SK-N-DZ (cell line): ENCODE measurements around the gene PPP2R2D.
"Not testable (repeated sequence)": the region's sequence is repeated elsewhere in the genome, so short reads cannot be mapped to it uniquely, and the experiment has no call there.

Experiments used
- DNase-seq: peaks from one replicate; pipeline ENCODE4 v3.0.0-alpha.2; 2015; ENCODE audit warnings: low spot score

The PPP2R2D gene

DNA sequence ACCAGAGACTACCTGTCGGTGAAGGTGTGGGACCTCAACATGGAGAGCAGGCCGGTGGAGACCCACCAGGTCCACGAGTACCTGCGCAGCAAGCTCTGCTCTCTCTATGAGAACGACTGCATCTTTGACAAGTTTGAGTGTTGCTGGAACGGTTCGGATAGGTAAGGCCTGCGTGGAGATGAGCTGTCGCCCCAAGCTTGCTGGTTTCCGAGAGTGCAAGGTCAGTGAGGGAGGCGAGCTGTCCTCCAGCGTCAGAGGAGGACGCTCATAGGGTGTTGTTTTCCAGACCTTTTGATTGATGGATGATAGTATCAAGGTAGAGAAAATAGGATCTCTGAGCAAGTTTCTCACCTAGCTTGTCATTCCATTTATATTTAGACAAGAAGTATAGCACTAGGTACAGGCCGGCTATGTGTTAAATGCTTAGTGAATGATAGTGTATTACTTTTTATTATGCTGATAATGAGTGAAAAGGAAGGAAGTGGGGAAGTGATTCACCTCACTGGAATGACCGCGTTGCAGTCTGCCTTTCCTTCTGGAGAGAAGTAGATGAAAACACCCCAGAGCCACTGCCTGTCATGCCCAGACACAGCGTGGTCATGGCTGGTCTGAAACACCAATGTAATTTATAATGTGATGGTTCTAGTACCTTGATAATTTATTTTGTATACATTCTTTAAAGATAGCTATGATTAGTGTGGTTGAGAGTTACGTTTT lies 47.0 kb downstream of the PPP2R2D start:
- DNase-seq, result no peak

DNA sequence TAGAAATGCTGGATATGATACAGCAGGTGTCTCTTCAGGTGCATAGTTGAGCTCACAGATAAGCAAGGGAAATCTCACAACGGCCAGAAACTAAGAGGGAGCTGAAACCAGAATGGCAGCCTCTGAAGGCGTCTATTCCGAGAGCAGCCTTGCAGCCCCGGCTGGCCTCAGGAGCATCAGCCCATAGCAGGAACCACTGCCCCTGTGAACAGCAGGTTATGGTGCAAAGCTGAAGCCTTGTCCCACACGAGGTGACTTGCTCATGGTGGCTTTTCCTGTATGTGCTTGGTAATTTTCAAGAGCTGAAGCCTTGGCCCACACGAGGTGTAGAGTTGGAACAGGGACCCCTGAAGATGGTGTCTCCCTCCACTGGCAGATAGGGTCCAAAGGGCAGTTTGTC lies 47.7 kb downstream of the PPP2R2D start:
- no peak for DNase-seq

DNA sequence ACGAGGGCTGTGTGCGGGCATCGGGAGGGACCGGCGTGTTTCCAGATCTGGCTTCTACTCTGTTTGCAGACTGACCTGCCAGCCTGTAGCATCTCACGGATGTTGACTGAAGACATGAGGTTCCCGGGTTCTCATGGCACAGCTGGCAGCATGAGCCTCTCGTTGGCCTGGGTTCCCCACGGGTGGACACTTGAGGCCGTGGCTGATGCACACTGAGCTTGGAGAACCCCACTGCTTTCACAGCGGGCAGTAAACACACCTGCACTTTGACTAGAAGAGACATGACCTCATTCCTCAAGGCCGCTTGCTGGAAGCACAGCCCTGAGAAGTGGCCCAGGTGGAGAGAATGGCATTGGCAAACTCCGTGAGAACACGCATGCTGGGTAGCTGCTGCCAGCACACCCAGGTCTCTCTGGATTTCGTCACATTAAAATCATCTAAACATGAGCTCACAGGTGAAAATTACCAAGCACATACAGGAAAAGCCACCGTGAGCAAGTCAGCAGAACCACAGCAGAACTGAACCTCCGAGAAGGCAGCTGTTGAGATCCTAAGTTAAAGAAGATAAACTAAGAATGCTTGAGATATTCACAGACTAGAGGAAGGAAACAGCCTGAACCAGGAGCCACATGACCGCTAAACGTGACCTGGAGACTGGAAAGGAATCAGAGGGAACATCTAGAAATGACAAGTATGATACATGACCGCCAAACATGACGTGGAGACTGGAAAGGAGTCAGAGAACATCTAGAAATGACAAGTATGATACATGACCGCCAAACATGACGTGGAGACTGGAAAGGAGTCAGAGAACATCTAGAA lies 48.4 kb downstream of the PPP2R2D start:
- DNase-seq, result no peak

DNA sequence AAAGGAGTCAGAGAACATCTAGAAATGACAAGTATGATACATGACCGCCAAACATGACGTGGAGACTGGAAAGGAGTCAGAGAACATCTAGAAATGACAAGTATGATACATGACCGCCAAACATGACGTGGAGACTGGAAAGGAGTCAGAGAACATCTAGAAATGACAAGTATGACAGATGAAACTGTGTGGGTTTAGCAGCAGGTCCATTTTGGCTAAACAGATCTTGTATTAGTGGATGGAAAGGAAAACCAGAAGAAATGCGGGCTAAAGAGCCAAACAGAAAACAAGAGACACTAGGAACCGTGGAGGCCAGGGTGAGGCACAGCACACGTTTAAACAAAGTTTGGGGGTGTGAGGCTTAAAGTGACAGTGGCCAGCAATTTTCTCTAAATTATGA lies 49.1 kb downstream of the PPP2R2D start:
- DNase-seq, result not testable (repeated sequence)

DNA sequence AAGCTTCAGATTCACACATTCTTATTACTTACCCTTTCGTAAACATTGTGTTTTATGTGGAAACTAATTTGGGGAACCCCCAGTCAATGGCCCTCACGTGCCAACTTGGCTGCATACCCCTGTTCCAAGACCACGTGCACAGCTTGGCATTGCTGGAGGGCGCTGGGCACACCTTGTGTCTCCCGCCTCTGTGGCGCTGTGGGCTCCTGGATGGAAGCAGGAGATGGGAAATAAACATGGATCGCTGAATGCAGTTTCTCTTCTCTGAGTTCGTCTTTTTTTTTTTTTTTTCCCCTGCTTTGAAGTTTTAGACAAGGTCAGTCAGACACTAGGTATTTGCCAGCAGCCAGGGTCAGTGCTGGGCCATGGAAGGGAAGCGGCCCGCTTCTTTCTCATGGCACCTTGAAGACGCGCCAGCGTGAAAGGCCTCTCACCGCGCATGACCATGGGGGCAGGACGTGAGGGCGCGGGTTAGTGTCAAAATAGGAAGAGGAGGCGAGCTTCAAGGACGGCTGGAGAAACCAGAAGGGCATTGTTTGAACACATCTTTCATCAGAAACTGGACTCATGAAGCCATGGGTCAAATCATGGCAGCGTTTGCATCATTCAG lies 53.7 kb downstream of the PPP2R2D start:
- DNase-seq, result no peak

DNA sequence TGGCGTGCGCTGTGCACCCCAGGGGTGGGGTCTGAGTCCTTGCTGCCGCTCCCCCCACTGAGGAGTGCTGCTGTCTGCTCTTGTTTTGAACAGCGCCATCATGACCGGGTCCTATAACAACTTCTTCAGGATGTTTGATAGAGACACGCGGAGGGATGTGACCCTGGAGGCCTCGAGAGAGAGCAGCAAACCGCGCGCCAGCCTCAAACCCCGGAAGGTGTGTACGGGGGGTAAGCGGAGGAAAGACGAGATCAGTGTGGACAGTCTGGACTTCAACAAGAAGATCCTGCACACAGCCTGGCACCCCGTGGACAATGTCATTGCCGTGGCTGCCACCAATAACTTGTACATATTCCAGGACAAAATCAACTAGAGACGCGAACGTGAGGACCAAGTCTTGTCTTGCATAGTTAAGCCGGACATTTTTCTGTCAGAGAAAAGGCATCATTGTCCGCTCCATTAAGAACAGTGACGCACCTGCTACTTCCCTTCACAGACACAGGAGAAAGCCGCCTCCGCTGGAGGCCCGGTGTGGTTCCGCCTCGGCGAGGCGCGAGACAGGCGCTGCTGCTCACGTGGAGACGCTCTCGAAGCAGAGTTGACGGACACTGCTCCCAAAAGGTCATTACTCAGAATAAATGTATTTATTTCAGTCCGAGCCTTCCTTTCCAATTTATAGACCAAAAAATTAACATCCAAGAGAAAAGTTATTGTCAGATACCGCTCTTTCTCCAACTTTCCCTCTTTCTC lies 55.0 kb downstream of the PPP2R2D start:
- no peak for DNase-seq

DNA sequence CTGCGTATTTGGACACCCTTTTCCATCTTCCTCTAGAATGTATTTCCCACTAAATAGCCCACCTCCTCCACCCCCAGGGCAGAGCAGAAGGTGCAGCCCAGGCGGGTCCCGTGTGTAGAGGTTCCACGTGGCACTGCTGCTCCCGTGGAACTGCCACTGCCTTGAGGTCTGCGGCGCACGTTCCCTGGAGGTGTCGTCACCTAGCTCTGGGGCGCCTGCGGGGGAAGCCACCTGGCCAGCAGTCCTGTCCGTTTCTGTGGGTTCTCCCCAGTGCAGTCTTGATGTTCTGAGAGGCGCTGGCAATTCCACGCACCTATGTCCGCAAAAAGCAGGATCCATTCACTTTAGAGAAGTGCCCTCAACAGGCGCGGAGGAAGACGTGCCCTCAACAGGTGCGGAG lies 59.0 kb downstream of the PPP2R2D start:
- no peak for DNase-seq

DNA sequence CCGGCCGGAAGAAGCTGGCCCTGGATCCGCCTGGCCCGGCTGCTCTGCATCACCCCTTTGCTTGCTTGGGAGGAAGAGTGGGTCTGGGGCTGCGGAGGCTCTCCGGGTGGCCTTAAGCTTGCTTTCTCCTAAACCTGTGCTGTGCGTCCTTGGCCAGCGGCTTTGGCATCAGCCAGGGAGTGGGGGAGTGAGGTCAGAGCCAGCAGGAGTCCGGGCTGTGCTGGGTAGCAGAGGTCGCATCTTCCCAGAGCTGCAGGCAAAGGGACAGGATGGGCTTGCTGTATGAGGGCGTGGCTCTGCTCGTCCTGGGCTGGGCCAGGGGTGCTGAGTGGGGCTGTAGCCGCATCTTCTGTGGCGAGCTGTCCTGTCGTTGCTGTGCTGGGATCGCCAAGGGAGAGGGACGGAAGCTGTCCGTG lies 59.8 kb downstream of the PPP2R2D start:
- no peak for DNase-seq

DNA sequence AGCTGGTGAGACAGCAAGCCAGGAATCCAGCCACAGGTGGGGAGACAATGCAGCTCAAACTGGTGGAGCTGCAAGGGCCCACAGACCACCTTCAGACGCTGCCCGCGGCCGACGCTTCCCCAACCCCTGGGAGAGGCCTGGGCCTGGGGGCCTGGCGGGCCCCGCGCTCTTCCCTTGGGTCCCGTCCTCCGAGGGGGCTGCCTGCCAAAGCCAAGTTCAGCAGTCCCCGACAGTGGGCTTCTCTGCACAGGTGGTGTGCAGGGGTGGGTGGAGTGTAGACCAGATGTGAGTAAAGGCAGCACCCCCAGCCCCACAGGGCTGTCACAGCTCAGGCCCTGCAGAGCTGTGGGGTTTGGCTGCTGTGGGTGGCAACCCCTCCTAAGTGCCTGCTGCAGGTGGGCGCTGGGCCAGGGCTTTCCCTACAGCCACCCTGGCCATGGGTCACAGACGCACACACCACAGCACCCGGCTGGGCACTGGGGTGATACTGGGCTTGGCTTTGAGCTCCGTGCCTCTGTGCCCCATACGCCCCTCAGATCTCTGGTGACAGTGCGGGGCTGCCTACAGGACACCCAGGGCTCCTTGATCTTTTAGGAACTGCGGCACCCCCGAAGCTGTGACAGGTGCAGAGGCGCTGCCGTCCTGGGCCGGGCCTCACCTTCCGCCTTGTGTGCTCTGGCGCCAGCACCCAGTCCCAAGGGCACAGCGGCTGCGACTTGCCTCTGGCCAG lies 60.4 kb downstream of the PPP2R2D start:
- DNase-seq, result no peak

DNA sequence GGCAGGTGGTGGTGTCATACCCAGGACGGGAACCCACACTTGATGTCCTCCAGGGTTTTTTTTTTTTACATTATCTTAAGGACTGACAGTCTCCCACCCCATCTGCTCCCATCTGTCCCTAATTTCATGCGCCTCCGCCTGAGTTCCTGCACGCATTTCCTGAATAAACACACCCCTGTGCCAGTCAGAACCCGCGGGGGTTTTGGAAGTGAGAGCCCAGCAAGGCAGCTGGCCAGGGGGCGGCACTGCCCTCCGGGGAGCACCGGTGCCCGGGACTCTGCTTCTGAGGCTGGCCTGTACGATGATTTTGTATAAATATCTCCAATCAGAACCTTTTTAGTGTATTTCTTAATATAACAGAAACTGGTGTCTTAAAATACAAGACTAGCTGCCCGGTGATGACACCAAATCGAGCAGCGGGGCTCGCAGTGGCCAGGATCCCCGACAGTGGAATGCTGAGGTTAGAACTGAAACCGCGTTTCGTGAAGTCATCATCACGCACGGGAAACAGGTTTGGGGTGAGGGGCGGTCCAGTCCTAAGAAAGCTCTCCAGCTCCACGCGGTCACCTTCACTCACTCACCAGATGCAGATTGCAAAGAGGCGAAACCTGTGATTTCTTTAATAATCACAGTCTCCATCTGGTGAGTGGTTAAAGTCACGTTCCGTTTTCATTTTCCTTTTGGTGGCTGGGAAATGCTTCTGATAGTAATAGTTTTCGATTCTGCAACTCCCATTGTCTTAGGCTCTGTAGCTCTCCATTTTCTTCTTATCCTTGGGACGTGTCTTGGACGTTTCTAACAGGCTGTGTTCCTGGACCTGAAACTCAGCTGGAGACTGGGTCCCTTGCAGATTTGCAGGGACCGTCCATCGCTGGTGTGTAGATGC lies 61.2 kb downstream of the PPP2R2D start:
- no peak for DNase-seq

DNA sequence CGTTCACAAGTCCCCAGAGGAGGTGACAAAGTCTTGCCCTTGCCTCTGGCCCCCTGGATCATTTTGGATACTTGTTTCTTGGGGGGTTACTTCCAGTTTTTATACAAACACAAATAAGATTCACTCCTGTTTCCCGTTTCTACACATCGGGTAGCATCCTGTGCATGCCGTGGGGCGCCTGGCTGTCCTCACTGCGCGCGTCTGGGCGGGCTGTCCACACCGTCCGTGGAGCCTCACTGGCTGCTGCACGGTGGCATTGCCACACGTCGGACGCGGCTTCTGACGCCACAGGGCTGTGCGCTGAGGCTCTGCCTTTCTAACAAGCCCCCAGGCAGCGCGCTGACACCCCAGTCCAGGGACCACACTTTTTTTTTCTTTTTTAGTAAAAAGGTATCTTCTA lies 62.5 kb downstream of the PPP2R2D start:
- no peak for DNase-seq

DNA sequence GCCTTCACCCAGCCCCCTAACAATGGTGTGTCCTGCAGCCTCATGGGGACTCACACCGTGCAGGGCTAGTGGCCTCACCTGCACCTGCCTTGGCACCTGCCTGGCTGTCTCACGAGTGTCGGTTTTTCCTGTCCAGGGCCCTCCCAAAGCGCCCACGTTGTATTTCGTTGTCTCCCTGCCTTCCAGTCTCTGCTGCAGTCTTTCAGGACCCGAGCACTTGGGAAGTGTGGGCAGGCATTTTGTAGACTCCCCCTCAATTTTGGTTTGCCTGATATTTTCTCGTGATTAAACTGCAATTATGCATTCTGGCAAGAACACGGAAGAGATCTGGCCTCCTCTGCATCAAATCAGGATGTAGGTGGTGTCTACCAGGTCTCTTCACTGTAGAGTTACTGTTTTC lies 63.0 kb downstream of the PPP2R2D start:
- no peak for DNase-seq

DNA sequence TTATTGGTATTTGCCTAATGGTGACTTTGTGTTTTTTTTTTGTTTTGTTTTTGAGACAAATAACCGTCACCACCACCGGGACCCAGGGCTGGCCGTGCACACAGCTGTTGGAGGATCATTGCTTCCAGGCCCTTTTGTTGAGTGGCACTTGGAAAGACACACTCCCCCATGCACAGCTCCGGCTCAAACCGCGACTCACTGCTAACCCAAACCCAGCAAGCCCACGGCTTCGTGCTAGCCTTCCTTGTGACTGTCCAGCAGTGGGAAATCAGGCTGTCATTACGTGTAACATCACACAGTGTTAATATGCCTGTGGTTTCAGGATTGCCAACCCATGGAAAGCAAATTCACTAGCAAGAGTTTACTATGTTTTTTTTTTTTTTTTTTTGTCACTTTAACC lies 63.5 kb downstream of the PPP2R2D start:
- no peak for DNase-seq

DNA sequence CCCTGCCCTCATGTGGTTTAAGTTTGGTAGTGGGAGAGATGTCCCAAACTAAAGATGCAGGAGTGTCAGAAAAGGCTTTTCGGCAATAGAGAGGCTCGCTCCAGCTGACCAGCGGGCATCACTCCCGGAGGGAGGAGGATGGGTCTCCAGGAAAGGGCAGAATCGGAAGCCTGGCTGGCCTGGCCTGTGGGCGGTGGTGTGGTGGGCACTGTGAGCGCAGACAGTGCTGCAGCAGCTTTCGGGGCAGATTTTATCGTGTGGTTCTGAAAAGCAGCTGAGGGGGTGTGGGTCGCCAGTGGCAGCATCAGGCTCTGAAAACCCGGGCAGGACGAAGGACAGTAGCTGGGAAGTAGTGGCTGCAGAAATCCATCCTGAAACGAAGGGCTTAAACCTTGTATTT lies 68.1 kb downstream of the PPP2R2D start:
- no peak for DNase-seq

DNA sequence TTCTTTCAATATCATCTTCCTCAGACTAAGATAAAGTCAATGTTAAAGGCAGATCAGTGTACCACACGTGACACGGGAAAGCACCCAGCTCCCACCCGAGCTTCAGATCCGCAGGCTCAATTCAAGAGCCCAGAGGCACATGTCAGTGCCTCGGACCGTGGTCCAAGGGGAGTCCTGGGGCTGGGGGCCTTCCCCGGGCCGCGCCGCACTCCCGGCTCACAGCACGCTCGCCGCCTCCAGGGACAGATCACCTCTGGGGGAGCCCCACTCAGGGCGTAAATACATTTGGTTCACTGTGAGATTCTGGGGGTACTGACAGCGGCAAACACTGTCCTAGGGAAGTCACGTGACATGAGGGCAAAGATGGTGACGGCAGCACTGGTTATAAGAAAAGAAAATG lies 70.1 kb downstream of the PPP2R2D start:
- no peak for DNase-seq

DNA sequence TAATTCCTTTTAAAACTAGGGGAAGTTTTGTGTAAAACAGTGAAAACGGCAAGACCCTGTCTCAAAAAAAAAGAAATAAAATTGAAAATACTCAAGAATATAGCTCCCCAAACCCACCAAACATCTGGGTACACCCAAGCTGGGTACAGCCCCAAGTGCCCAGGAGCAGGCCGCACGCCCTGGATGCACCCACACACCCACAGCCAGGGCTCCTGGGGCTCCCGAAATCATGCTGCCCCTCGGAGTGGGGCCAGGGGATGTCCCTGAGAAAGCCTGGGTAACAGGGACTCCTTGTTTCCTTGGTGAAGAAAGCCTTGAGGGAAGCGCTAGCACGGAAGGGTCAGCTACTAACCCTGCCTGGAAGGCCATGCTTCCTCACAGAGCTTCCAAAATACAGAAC lies 70.8 kb downstream of the PPP2R2D start:
- DNase-seq, result no peak

DNA sequence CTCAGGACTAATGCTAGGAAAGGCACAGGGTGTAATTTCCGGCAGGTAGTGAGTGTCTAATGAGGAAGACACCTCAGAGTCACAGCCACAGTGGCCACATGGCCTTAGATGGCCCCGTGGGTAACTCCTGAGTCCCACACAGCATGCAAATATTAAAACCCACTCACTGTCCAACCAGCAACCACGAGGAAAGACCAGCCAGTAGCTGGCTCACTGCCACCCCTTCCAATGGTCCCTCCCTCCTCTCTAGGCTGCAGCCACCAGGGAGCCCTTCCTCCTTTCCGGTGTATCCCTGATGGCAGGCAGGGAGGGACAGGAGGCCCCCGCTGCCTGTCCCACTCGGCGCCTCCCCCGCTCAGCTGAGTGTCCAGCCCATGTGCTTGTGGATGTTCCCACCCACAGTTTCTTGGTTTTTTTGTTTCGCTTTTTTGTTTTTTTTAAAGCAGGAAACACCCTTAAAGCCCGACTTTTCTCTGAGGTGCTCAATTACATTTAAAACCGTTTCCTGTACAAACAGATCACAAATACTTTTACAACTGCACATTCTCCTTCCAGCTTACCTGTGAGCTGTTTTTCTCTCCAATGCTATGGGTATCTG lies 71.8 kb downstream of the PPP2R2D start:
- DNase-seq, result no peak

DNA sequence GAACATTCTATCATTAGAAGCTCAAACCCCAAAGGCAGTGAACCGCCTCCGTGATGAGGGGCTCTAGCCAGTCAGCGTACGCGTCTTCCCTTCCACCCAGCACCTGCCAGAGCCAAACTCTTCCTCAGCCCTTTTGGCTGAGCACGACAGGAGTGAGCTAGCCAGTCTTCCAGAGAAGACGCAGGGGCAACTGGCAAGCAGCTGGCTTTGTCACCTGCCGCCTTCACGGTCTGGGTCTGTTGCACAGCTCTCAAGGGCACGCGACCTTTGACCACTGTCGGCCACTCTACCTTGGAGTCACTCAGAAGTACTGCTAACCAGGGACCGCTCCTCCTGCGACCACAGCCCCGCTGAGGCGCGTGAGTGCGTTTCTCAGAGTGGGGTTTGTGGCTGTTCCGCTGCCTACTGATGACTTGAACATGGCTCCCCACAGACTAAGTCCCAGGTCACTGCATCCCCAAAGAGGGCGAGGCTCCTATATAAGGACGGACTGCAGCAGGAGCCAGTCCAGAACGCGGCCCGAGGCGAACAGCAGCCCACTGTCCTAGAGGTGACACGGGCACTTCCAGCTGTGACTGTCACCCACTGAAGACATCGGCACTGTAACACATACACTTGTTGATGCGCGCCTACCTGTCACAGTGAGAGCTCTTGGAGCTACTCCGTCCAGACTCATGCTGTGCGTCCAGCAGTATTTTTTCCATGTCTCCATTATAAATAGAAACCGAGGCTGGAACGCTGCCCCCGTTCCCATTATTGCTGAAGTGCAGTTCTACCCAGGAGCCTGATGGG lies 72.5 kb downstream of the PPP2R2D start:
- no peak for DNase-seq
